Measurements from ENCODE around the gene TAF15. TPM values are rescaled to one million over a fixed set of nuclear protein-coding genes. Genes with fewer than 3 reads are reported as not detected.

The TAF15 gene
- total RNA-seq, 4 donors from 2014 or later, result 55.9 to 79.8 (median 65.4) TPM

- no peaks in the 10 kb centered on the region for H3K36me3 ChIP-seq
- no peaks in the 10 kb centered on the region for H3K27me3 ChIP-seq
- H3K27ac ChIP-seq, result no peak overlapping the region
- TF ChIP-seq POLR2A (IDR thresholded peaks at IDR 0.05), result no peak
- TF ChIP-seq, protein P1, sequence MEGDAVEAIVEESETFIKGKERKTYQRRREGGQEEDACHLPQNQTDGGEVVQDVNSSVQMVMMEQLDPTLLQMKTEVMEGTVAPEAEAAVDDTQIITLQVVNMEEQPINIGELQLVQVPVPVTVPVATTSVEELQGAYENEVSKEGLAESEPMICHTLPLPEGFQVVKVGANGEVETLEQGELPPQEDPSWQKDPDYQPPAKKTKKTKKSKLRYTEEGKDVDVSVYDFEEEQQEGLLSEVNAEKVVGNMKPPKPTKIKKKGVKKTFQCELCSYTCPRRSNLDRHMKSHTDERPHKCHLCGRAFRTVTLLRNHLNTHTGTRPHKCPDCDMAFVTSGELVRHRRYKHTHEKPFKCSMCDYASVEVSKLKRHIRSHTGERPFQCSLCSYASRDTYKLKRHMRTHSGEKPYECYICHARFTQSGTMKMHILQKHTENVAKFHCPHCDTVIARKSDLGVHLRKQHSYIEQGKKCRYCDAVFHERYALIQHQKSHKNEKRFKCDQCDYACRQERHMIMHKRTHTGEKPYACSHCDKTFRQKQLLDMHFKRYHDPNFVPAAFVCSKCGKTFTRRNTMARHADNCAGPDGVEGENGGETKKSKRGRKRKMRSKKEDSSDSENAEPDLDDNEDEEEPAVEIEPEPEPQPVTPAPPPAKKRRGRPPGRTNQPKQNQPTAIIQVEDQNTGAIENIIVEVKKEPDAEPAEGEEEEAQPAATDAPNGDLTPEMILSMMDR (IDR thresholded peaks at IDR 0.05), result no peak
- no peaks in the 10 kb centered on the region for H3K9me3 ChIP-seq
- DNase-seq, result no peak
- H3K4me1 ChIP-seq, result peaks cover 42 to 45% of the 10 kb centered on the region in 2 donors
- WGBS, 2 donors, result 100% methylated on average over 1 of the region's 1 CpG
- intact Hi-C loops (cut with DNase I), result no loop called here
- H3K4me3 ChIP-seq (replicated peaks in 1 of 3), result no peak overlapping the region
Observed at GRCh38 chr17:35796942-35797341, 12.3 kb upstream of the TAF15 start.

GRCh38 chr17:35797370-35797769, 11.9 kb upstream of the TAF15 start:
- intact Hi-C loops (cut with DNase I), result no loop called here
- Histone ChIP-seq H3K4me3 (replicated peaks in 1 of 3) (no peak overlapping the region), H3K27ac (no peak overlapping the region), H3K36me3 (no peaks in the 10 kb centered on the region), H3K4me1 (peaks cover 42 to 45% of the 10 kb centered on the region in 2 donors), H3K27me3 (no peaks in the 10 kb centered on the region), H3K9me3 (no peaks in the 10 kb centered on the region)
- TF ChIP-seq, protein P1 (IDR thresholded peaks at IDR 0.05), result no peak
- TF ChIP-seq POLR2A (IDR thresholded peaks at IDR 0.05), result no peak
- no peak for DNase-seq
- WGBS, 2 donors, result 62 to 75% methylated on average over 4 of the region's 4 CpGs

DNA sequence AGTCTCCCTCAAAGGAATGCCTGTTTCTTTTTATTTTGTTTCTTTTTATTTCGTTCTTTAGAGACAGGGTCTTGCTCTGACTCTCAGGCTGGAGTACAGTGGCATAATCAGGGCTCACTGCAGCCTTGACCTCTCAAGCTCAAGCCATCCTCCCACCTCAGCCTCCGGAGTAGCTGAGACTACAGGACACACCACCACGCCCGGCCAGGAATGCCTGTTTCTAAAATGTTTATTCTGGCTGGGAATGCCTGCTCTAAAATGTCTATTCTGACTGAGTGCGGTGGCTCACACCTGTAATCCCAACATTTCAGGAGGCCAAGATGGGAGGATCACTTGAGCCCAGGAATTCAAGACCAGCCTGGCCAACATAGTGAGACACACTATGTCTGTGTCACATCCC, 11.4 kb upstream of the TAF15 start:
- intact Hi-C loops (cut with DNase I), result no loop called here
- Histone ChIP-seq H3K4me1 (peaks cover 42% of the 10 kb centered on the region in 2 donors), H3K9me3 (no peaks in the 10 kb centered on the region), H3K4me3 (replicated peaks in 1 of 3) (no peak overlapping the region), H3K27ac (no peak overlapping the region), H3K27me3 (no peaks in the 10 kb centered on the region), H3K36me3 (no peaks in the 10 kb centered on the region)
- TF ChIP-seq, protein P1 (IDR thresholded peaks at IDR 0.05), result no peak
- TF ChIP-seq POLR2A (IDR thresholded peaks at IDR 0.05), result no peak
- 77 to 94% methylated on average over 5 of the region's 5 CpGs for WGBS, 2 donors
- no peak for DNase-seq

GRCh38 chr17:35799942-35800341, 9.3 kb upstream of the TAF15 start:
- Histone ChIP-seq H3K9me3 (no peaks in the 10 kb centered on the region), H3K27ac (peak overlapping the region; percentile 52 to 67 (median 61)), H3K27me3 (no peaks in the 10 kb centered on the region), H3K36me3 (no peaks in the 10 kb centered on the region), H3K4me1 (peaks cover 23 to 45% of the 10 kb centered on the region in 2 donors), H3K4me3 (replicated peaks in 1 of 3) (no peak overlapping the region)
- peak in 1 of 2 donors; percentile 45 for TF ChIP-seq POLR2A (IDR thresholded peaks at IDR 0.05)
- TF ChIP-seq, protein P1 (IDR thresholded peaks at IDR 0.05), result no peak
- intact Hi-C loops (cut with DNase I), result no loop called here
- peak; percentile 97 to 99 for DNase-seq

- H3K4me1 ChIP-seq, result peaks cover 16 to 40% of the 10 kb centered on the region in 2 donors
- peak overlapping the region; percentile 9 to 39 (median 26) for H3K27ac ChIP-seq
Observed at GRCh38 chr17:35801583-35802224, 7.6 kb upstream of the TAF15 start.

More at GRCh38 chr17:35801583-35802224, 7.6 kb upstream of the TAF15 start:
- intact Hi-C loops (cut with DNase I), result no loop called here
- H3K9me3 ChIP-seq, result no peaks in the 10 kb centered on the region
- peak; percentile 54 to 65 for DNase-seq
- H3K4me3 ChIP-seq (replicated peaks in 1 of 3), result no peak overlapping the region
- H3K27me3 ChIP-seq, result no peaks in the 10 kb centered on the region
- no peaks in the 10 kb centered on the region for H3K36me3 ChIP-seq
- no peak for TF ChIP-seq POLR2A (IDR thresholded peaks at IDR 0.05)
- TF ChIP-seq, protein P1 (IDR thresholded peaks at IDR 0.05), result no peak
- 66 to 77% methylated on average over 8 to 9 of the region's 9 CpGs for WGBS, 2 donors

Data from thyroid gland (tissue), 4 donors.